Measurements from ENCODE around the gene TUBGCP6.

DNA sequence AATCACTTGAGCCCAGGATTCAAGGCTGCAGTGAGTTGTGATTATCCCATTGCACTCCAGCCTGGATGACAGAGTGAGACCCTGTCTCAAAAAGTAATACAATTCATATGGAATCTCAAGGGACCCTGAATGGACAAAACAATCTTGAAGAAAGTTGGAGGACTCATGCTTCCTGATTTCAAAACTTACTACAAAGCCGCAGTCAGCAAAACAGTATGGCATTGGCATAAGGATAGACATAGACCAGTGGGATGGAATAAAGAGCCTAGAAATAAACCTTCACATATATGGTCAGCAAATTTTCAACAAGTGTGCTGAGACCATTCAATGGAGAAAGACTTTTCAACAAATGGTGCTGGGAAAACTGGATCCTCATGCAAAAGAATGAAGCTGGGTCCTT, 41.5 kb downstream of the TUBGCP6 start:
- TF ChIP-seq, protein P1, sequence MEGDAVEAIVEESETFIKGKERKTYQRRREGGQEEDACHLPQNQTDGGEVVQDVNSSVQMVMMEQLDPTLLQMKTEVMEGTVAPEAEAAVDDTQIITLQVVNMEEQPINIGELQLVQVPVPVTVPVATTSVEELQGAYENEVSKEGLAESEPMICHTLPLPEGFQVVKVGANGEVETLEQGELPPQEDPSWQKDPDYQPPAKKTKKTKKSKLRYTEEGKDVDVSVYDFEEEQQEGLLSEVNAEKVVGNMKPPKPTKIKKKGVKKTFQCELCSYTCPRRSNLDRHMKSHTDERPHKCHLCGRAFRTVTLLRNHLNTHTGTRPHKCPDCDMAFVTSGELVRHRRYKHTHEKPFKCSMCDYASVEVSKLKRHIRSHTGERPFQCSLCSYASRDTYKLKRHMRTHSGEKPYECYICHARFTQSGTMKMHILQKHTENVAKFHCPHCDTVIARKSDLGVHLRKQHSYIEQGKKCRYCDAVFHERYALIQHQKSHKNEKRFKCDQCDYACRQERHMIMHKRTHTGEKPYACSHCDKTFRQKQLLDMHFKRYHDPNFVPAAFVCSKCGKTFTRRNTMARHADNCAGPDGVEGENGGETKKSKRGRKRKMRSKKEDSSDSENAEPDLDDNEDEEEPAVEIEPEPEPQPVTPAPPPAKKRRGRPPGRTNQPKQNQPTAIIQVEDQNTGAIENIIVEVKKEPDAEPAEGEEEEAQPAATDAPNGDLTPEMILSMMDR (IDR thresholded peaks at IDR 0.05), result no peak
- TF ChIP-seq POLR2AphosphoS5 (IDR thresholded peaks at IDR 0.05) (no peak), POLR2A (IDR thresholded peaks at IDR 0.05) (no peak)

All from prostate gland (tissue), 2 donors.